ENCODE measurements around the gene FHIT. TPM values are rescaled to one million over a fixed set of nuclear protein-coding genes. Genes with fewer than 3 reads are reported as not detected.

FHIT gene
- polyA plus RNA-seq, 12 donors, result 3.8 to 10.9 (median 5.4) TPM; not detected in 2

DNA sequence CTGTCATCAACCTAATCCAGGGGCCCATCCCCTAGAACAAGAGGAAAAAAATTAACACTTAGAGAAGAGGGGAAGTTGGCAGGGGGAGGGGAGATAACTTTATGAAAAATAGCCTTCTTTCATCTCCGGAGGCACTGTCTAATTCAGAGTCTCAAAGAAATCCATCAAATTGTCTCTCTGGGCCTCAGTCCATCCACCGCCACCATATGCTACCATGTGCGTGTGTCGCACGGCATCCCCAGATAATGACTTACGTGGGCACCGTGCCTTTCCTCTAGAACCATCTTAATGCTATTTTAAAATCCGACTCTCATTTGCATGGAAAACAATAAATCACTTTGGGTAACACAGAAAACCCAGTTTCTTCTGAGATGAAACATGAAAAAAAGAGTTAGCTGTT lies 619.7 kb downstream of the FHIT start:
- no peak for DNase-seq

DNA sequence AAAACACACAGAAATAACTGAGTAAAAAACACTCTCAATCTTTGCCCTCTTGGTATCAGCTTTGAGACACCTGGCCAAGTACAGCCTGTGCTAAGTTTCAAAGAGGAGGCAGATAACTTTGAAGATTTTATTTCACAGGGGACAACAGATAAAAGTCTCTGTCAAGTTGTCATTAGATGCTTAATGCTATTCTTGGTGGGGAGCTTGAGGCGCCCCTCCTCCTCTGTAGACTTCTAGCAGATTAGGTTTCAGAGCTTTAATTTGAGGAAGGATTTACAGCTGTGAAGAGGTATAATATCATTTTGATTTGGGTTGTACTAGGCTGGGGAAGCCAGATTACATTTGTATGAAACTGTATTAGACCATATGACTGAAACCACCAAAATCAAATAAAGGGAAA lies 620.3 kb downstream of the FHIT start:
- DNase-seq, result no peak

- DNase-seq, result no peak
Measured at GRCh38 chr3:60629816-60630215, 621.4 kb downstream of the FHIT start.

DNA sequence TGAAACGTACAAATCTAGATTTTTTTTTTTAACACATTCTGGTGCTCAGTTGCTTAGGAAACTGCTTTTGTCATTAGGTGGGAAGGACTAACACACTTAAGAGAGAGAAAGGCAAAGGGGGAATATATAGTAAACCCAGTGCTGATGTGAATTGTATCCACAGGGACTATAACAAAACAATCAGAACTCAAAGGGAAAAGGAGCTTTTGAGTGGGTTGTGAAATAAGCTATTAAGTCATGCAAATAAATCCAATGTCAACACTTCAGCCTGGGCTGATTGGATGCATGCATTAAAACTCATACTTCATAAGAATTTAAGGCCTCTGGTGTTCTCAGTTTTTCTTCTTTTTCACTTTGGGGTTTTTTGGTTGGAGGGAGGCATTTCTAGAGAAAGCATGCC lies 628.9 kb downstream of the FHIT start:
- no peak for DNase-seq

- DNase-seq, result no peak
Measured at GRCh38 chr3:60617188-60617587, 634.1 kb downstream of the FHIT start.

GRCh38 chr3:60613769-60614303 lies 637.4 kb downstream of the FHIT start:
- DNase-seq, result no peak

DNA sequence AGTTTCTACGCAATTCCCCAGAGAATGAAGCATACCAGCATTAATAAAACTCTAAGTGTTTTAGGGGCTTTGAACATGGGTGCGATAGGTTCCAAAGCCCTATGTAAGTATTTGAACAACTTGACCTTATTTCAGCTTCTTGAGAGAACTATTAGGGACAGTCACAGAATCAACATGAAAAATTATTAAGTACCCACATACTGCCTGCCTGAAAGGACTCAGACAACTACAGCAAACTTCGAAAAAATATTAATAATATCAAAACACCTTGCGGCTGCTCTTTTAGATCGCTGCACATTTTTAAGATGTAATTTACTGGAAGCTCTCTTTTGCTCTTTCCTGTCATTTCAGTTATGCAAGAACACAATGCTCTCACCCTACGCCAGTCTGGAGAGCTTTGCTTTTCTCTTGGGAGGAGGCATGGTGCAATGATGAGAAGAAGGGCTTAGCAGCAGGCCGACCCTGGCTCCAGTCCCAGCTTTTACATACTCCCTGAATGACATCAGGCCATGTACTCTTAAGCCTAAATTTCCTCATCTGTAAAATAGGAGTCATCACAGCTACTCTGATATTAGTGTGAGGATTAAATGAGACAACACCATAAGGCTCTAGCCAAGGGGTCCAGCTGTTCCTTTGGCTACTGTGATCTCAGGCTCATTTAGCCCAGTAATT lies 640.7 kb downstream of the FHIT start:
- DNase-seq, result no peak

DNA sequence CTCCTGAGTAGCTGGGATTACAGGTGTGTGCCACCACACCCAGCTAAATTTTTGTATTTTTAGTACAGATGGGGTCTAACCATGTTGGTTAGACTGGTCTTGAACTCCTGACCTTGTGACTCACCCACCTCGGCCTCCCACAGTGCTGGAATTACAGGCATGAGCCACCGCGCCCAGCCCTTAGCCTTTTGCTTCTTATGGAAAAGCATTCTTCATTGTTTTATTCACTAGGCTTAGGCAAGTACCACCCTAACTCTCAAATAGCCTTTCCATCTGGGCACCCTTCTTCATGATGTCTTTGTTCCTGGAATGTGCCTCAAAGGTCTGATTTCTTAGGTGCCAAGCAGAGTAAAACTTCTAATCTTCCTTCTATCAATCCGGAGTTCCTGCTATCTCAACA lies 641.8 kb downstream of the FHIT start:
- no peak for DNase-seq

DNA sequence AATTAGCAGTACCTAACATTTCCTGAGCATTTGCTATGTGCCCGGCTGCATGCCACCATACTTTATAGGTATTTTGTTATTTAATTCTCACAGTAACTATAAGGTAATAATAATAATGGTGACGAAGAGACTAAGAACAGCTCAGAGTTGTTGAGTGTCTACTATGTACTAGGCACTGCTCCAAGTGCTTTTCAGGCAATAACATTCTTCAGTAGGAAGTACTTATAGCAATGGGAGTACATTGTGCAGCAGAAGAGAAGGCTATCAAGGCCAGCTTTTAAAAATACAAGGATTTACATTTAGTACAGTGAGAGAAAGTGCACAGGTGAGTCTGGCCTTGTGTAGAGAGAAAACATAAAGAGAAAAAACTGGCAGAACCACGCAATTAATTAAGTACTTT lies 647.4 kb downstream of the FHIT start:
- DNase-seq, result no peak

DNA sequence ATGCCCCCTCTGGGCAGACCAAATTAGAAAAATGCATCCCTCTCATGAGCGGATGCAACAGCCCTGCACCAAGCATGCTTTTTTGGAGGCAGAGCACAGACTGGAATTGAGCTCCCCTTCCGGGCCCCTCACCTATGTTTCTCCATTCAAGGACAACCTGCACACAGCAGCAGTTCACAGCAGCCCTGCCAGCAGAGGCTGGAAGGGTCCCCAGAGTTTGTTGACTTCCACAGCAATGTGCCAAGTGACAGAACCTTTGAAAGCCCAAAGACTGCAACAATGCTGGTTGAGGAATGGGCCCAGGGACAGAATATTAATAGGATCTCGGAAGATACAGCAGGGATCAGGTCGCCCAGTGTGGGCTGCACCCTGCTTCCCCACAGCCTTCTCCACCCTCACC lies 650.4 kb downstream of the FHIT start:
- no peak for DNase-seq

DNA sequence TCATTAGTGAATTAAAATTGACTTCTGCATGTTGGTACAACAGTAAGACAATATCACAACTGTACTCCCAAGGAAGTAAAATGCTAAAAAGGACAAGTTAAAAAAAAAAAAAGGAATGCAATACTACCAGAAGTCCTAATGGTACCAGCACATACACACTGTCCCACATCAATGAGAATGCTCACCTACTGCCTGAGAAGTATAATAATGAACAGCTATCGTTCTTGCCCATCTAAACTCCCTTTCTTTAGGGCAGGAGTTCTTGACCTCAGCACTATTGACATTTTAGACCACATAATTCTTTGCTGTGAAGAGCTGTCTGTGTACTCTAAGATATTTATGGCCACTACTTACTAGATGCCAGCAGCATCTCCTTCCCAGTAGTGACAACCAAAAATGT lies 651.7 kb downstream of the FHIT start:
- no peak for DNase-seq

DNA sequence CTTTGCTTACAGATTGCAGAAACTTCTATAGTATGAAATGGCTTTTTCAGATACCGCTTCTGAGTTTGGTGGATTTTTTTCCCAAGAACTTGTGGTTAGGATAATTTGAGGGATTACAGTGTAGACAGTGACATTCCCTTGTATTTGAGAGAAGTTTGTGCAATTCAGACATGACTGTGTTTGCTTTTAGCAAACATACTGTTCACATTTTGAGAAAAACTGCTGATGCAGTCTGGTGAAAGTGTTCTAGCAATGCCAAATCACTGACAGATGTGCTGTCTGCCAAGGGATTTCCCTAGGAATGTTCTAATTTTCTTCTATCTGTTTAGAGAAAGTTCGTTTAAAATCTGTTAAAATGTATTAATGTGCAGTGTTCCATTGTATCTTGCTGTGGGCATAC lies 652.6 kb downstream of the FHIT start:
- peak; percentile 27 for DNase-seq

DNA sequence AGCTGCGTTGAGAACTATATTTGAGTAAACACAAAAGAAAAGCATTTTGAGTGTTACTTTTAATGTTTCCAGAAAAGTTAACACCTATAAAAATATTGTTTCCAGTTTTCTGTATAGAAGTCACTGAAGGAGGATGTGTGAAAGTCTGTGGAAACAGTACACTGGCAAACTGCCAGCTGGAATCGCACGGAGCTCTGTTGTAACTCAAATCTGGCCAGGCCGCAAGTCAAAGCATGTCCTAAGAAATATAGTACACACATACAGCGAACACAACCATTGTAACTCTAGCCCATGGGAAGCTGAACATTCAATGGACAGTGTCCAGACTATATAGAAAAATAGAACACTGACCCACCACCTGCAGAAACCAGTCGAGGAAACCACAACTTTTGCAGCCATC lies 657.2 kb downstream of the FHIT start:
- peak; percentile 89 for DNase-seq

GRCh38 chr3:60591267-60591666 lies 660.0 kb downstream of the FHIT start:
- DNase-seq, result no peak

GRCh38 chr3:60588806-60589205 lies 662.4 kb downstream of the FHIT start:
- no peak for DNase-seq

DNA sequence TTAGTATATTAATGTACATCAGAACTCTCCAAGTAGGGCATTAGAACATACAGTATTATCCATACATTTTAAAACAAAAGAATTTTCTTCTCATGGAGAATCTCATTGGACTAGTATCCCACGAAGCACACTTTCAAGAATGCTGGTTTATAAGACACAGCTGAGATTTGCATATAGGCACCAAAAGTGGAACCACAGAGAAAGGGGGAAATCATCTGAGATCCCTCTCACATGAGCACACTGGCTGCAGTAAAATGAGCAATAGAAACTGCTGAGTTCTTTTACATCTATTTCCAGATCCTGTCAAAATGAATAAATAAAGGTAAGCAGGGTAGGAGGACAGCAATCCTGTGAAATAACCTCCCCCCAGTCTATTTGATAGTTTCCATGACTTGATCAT lies 665.3 kb downstream of the FHIT start:
- DNase-seq, result no peak

- no peak for DNase-seq
Measured at GRCh38 chr3:60584250-60584649, 667.0 kb downstream of the FHIT start.

DNA sequence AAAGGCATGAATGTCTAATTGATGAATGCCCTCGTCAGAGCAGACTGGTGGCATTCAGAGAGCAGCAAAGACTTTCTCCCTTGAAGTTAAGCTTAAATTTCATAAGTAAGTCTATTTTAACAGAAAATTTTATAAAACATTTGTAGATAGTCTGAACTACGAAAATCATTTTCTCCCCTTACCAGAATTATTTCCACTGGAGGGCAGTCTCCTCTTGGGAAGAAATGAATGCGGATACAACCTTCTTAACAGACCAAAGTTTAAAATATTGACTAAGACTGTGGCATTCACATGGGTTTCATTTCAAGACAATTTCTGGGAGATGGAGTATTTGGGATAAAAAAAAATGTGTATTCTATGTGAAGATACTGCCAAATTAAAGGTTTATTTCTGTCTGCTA lies 669.0 kb downstream of the FHIT start:
- peak; percentile 25 for DNase-seq

DNA sequence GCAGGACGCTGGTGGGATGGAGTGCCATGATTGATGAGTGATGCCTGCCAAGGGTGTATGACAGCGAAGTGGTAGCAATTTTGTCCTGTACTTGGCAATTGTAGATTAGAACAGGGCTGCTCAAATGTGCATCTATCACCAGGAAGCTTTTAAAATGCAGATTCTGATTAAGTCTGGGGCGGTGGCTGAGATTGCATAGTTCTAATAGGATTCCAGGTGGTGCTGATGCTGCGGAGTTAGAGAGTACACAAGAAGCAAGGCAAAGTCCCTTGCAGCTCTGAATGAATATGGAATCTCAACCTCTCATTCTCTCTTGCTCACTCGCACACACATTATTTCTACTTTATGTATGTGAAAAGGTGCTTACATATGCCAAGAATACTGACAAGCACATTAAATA lies 670.4 kb downstream of the FHIT start:
- no peak for DNase-seq

DNA sequence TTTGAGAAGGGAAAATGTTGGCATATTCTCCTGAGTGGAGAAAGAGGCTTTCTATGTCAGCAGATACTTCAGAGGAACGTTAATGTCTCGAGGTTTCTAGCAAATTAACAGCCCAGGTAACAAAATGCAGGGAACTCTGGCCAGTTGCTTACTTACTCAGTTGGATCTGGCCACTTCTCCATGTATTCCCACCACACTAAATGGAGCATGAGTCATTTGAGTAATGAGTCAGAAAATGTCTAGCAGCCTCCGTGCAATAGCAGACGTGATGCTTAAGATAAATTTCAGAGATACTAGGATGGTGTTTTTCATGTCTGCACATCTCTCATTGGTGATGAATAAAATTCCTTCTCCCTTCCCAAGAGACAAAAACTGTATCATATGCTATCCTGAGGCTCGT lies 671.5 kb downstream of the FHIT start:
- DNase-seq, result no peak

GRCh38 chr3:60578936-60579335 lies 672.3 kb downstream of the FHIT start:
- DNase-seq, result no peak

- no peak for DNase-seq
Measured at GRCh38 chr3:60577601-60578000, 673.7 kb downstream of the FHIT start.

DNA sequence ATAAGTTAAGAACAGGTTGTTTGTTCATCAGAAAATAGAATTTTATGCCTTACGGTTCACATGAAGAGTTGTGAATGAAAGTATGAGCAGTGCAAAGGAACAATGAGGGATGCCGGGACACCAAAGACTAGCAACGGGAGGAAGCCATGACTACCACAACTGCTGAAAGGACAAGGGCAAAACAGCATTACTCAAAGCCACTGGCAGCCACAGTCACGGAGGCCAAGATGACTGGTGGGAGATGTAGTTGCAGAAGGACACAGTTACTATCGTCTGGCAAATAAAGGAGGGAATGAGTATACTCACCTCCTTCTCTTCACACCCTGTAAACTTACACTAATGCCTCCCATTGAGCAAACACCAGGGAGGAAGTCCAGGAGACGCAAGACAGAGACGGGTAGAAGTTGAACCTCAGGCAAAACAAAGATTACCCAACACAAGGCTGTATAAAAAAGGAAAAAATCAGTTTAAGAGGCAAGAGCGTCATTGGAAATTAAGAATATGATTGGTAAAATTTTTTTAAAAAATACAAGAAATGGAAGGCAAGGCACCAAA lies 675.5 kb downstream of the FHIT start:
- no peak for DNase-seq

Data from muscle of arm (tissue), 12 donors.